CD4-positive, alpha-beta T cell treated with Interleukin-17A for 1 hour (primary cell): ENCODE data around the gene GALNT16.
"Not testable (repeated sequence)": the region's sequence is repeated elsewhere in the genome, so short reads cannot be mapped to it uniquely, and the experiment has no call there.

Source experiments
- DNase-seq: peaks from one replicate; pipeline ENCODE4 v3.0.0-alpha.2; 2020

The GALNT16 gene

DNA sequence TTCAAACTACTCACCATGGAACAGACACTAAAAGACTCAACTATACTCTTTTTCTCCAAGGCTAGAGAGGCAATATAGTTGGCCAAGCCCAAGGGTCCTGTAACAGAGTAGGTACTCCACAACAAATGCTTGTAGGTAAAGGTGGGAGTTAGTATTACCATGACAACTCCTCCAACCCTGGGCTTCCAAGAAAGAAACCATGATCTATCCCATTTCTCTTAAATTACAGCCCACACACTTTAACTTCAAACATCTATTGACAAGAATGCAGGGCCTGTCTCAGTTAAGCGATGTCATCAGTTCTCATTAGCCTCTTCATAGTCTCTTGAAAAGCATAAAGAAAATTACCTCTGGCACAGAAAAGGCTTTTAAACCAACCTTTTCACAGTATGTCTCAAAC, 113.1 kb downstream of the GALNT16 start:
- no peak for DNase-seq

DNA sequence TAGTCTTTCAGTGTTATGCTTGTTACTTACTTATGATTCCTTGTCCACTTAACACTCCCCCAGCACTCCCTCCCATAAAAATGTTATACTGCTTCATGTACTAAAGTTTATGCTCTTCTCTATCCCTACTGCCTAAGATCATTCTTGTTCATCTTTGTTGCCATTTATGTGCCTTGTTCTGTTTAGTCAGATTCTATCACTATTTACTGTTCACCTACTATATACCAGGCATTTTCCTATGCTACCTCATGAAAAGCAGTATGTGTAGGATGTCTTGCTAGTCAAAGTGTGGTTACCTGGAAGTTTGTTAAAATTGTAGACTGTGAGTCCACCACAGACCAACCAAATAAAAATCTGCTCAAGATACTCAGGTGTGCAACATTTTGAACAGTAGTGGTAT, 114.3 kb downstream of the GALNT16 start:
- no peak for DNase-seq

DNA sequence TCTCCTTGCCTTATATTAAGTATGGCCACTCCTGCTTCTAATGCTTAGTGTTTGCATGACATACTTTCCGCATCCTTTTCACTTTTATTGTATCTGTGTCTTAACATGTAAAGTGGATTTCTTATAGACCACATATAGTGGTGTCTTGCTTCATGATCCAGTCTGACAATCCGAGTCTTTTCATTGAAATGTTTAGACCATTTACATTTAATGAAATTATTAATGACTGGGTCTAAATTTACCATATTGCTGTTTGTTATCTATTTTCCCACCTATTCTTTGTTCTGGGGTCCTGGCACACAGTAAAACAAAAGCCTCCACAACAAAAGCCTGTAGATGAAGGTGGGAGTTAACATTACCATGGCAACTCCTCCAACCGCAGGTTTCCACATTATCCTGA, 115.2 kb downstream of the GALNT16 start:
- no peak for DNase-seq

DNA sequence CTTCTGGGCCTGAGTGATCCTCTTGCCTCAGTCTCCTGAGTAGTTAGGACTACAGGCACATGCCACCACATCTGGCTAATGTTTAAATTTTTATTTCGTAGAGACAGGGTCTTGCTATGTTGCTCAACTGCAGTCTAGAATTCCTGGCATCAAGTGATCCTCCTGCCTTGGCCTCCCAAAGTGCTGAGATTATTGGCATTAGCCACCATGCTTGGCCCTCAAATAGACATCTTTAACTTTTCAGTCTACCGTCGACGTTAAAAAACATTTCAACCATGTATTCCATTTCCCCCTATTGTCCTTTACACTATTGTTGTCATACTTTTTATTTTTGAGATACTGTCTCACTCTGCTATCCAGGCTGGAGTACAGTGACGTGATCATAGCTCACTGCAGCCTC, 115.8 kb downstream of the GALNT16 start:
- no peak for DNase-seq

DNA sequence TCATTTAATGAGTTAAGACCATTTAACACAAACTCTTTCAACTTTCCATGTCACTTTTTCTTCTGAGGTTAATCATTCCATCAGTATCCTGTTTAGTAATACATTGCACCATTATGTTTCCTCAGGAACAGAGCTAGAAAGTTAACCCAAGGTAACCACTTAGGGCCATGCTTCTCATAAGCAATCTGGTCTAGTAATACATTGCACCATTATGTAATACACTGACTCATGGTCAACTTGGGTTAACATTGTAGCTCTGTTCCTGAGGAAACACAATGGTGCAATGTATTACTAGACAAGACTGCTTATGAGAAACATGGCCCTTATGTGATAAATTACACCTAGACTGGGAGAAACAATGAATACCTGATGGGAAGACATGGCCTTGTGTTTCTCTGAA, 116.5 kb downstream of the GALNT16 start:
- DNase-seq: no peak

DNA sequence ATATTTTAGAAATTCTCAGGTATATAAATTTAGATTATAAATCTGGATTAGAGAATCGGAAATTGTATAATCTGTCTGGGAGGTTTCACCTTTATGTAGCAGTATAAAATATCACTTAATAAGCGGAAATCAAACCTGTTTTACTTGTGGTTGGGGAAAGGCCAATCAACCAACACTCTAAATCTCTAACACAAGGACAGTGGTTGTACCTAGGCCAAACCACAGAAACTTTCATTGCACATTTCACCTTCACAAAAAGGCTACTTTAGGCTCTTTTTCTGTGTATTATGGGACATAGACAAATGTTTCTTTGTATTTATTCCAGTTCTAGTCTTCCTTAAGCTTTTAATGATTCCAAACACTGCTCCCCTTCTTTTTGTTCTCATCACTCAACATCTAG, 118.3 kb downstream of the GALNT16 start:
- no peak for DNase-seq

DNA sequence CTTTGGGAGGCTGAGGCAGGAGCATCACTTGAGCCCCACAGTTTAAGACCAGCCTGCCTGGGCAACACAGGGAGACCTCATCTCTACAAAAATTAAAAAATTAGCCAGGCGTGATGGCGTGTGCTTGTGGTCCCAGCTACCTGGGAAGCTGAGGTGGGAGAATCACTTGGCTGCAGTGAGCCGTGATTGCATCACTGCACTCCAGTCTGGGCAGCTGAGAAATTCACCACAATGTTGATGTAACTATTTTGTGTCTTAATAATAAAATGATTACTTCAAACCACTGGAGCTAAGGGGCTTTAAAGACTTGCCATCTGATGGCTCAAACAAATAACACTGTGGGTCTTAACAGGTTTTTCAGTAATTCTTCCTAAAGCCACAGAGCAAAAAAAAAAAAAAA, 127.4 kb downstream of the GALNT16 start:
- DNase-seq: no peak

DNA sequence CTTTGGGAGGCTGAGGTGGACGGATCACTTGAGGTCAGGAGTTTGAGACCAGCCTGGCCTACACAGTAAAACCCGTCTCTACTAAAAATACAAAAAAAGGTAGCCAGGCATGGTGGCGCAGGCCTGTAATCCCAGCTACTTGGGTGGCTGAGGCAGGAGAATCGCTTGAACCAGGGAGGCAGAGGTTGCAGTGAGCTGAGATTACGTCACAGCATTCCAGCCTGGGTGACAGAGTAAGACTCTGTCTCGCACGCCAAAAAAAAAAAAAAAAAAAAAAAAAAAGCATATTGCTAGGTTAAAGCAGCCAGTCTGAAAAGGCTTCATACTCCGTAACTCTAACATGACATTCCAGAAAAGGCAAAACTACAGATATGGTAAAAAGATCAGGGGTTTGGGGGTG, 131.4 kb downstream of the GALNT16 start:
- DNase-seq: not testable (repeated sequence)

DNA sequence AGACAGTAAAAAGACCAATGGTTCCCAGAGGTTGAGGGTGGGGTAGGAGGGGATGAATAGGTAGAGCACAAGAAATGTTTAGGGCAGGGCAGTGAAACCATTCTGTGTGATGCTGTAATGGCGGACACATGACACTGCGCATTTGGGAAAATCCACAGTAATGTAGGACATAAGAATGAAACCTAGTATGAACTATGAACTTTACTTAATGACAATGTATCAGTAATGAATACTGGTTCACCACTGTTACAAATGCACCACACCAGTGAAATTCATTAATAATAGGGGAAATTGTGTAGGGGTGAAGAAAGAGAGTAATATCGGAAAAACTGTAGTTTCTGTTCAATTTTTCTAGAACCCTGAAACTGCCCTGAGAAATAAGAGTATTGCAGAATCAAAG, 132.5 kb downstream of the GALNT16 start:
- DNase-seq: no peak

DNA sequence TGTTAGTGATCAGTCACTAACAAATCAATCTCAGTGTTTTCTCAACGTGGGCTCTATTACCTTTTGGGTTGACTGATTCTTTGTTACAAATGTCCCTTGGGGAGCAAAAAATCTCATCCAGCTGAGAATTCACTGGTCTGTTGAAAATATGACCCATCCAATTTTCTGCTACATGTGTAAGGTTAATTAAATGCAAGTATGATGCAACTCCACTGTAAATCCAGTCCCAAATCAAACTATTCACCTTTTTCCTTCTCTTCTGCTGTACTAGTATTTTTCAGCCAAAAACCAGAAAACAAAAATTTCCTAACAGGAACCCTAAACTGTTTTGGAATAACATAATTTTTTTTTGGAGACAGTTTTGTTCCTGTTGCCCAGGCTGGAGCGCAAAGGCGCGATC, 136.0 kb downstream of the GALNT16 start:
- no peak for DNase-seq

DNA sequence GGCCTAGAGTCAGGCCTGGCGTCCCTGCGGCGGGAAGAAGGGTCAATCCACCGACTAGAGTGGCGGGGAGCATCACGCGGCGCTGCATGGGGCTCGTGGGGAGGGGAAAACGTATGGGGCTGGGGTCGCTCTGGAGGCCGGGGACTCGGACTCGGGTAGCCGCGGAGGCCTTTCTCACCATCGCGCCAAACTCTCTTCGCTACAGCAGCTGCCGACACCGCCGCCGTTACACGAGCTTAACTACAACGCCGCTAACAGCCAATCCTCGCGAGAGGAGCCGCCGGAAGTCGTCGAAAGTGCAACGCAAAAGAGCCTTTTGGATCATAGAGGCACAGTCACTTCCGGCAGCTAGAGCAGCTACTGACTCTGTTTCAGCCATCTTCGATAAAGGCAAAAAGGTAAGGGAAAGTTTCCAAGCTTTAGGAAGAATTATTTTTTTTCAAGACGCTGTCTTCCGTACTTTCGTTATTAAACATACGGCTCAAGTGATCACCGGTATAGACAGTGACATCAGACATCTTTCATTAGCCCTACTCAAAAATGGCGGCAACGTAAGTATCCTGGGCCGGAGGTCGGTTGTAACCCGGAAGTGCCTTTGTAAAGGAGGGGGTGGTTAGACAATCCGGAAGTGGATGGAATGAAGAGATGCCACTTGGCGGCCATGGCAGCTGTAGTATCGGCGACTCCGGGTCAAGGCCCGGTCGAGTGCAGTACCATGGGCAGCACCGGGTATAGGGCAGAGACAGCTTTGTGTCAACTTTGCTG, 138.3 kb downstream of the GALNT16 start, which contains the start of the genes ERH and SLC39A9:
ERH (minus strand) TSS at position 247 of the 765 bp plus-strand sequence; CDS start at position 181, 66 bp downstream.
SLC39A9 (plus strand) TSS at position 640 of the 765 bp plus-strand sequence. CDS start 678 bp downstream, outside the sequence.
- DNase-seq: peak; percentile 97

DNA sequence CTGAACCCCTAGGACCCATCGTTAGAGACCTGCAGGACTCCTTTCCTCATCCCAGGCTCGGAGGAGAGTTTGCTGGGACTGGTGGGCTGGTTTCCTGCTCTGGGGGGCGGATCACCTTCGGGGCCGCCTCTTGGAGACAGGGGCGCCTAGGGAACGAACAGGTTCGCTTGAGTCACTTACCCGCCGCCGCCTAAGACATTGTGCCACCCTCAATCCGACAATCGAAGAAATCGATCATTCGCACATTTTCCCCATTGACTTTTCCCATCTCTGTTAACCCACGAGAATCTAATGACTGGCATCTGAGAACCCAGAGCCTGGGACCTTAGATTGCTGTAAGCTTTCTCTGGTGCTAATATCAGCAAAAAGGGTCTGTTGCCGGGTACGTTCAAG, 138.9 kb downstream of the GALNT16 start:
- no peak for DNase-seq

DNA sequence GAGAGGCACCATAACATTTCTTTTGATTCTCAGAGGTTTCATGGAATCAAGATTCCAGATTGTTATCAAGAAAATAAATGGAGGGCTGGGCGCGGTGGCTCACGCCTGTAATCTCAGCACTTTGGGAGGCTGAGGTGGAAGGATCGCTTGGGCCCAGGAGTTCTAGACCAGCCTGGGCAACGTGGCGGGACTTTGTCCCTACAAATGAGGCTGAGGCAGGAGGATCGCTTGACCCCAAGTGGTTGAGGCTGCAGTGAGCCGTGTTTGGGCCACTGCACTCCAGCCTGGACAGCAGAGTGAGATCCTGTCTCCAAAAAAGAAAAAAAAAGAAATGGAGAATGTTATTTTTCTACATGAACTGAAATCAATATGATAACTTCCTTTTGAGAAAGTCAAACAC, 139.8 kb downstream of the GALNT16 start:
- DNase-seq: no peak

DNA sequence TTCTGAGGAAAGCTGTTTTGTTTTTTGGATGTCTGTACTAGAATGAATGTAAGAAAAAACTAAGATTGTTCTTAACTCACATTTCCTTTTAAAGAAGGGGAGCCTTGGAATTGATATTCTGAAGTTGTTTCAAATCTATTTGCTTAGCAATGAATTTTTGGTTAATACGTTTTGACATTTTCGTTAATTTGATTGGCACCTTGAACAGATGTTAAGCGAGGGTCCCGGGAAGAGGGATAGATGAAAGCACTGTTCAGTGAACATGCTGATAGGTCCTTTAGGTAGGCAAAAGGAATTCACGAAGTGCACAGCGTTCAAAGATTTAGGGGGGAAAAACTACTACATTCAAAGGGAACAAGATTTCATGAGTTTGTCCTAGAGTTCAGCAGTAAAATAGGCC, 140.2 kb downstream of the GALNT16 start:
- DNase-seq: no peak

DNA sequence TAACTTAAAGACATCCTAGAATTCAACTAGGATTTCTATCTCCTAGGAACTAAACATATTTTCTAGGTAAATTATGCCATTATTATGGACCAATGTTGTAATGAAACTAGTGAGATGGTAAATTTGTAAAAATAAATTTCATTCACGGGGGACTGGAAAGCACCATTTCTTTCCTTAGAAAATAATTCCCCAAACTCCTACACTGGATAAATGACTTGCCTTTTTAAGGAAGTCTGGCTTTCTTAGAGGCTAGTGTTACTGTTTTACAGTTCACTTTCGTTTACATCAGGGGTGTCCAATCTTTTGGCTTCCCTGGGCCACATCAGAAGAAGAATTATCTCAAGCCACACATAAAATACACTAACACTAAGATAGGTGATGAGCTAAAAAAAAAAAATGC, 141.9 kb downstream of the GALNT16 start:
- DNase-seq: no peak

DNA sequence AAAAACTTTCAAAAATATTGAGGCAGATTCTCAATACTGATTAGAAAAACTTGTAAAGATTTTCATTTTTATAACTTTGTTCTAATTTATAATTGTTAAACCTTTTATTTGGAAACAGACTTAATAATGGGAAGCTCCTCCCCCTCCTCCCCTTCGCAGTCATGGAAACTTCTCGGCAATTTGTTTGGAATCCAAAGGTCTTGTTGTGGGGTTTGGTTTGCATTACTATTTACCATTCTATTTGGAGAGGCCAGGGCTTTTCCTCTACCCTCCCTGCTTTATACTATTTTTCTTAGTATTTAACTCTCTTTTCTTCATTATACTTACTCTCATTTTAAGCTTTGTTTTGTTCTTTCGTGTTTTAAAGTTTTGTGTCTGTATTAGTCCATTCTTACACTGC, 144.5 kb downstream of the GALNT16 start:
- DNase-seq: no peak

DNA sequence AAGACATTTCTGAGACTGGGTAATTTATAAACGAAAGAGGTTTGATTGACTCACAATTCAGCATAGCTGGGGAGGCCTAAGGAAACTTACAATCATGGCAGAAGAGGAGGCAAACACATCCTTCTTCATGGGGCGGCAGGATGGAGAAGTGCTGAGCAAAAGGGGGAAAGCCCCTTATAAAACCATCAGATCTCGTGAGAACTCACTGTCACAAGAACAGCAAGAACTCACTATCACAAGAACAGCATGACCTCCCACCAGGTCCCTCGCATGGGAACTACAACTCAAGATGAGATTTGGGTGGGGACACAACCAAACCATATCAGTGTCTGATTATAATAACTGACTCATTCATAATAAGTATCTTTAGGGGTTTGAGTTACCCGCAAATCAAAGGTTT, 144.9 kb downstream of the GALNT16 start:
- no peak for DNase-seq

DNA sequence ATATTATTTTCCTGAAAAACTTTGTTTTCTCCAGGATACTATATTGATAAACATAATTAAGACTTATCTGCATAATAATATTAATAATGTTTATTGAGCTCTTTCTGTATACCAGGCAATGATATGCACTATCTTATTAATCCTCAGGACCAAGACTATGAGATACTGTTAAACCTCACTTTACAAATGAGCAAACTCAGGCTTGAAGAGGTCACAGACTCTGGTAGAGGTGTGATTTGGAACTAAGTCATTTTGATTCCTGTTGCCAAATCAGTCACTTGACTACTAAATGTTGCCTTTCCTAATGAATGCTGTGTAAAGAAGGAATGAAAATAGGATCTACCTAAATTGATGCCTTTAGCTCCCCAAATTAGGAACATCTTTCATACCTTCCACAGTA, 145.8 kb downstream of the GALNT16 start:
- DNase-seq: no peak
